ENCODE results near the gene PDE7B.

DNA sequence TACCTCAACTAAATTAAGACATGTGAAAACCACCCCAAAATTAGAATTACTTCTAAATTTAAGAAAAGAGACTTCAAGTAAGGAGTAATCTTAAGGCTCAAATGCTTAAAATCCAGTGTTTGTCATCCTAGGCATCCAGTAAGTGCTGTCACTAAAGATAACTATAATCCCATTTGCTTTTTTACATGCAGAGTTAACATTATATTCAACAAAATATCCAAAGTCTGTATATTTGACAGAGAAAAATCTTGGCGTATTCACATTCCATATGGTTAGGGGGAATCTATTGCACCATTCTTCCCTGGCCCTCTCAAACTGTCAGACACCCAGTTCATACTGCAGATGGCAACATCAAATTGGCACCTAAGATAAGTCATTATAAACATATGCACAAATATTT is 381.2 kb downstream of the PDE7B start:
- no peak for TF ChIP-seq POLR2A (IDR thresholded peaks at IDR 0.05)
- TF ChIP-seq, protein P1, sequence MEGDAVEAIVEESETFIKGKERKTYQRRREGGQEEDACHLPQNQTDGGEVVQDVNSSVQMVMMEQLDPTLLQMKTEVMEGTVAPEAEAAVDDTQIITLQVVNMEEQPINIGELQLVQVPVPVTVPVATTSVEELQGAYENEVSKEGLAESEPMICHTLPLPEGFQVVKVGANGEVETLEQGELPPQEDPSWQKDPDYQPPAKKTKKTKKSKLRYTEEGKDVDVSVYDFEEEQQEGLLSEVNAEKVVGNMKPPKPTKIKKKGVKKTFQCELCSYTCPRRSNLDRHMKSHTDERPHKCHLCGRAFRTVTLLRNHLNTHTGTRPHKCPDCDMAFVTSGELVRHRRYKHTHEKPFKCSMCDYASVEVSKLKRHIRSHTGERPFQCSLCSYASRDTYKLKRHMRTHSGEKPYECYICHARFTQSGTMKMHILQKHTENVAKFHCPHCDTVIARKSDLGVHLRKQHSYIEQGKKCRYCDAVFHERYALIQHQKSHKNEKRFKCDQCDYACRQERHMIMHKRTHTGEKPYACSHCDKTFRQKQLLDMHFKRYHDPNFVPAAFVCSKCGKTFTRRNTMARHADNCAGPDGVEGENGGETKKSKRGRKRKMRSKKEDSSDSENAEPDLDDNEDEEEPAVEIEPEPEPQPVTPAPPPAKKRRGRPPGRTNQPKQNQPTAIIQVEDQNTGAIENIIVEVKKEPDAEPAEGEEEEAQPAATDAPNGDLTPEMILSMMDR (IDR thresholded peaks at IDR 0.05 in 8 of 11, conservative IDR thresholded peaks at IDR 0.05 in 3 of 11): no peak
